Measurements from ENCODE around the gene CPA5.

Gene CPA5

DNA sequence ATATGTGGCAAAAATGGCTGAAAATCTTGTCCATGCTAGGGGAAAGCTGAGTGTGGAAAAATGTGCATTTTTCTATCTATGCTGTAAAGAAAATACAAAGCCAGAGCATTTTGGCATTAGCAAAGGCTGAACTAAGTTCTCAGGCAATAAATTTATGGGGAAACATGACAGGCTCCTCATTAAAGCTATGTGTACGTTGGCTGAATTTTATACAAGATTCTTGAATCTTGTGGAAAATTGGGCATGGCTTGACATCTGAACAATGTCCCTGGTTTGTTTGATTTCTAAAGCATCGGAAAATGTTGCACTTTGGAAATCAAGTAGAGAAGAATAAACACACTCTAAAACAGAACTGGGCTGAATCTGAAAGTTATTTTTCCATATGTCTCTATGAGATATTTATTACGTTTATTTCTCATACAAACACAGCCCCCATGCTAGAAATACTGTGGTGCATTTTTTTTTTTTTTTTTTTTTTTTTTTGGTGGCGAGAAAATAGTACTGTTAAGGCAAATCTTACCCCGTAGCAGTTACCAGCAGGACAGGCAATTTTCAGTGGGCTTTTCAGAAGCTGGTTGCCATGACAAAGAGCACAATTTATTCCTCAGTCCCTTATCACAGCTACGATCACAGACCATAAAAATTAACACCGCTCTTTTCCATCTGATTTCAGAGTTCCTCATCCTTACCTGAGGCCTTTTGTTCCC lies 52.6 kb downstream of the CPA5 start:
- no peak for DNase-seq (ENCODE audit: low spot score)

DNA sequence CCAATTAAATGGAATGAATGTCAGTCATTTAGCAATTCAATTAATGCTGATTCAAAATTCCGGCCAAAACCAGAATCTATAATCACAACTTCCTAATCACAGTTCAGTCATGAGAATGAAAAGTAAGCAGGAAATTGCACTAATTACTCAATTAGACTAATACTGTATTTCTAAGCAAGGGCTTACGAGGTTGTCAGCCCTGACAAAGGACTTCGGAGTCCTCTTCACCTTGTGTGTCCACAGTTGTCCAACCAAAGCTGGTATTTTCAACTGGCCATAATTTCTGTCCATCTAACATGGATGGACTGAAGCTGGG lies 53.1 kb downstream of the CPA5 start:
- DNase-seq (ENCODE audit: low spot score) = no peak

DNA sequence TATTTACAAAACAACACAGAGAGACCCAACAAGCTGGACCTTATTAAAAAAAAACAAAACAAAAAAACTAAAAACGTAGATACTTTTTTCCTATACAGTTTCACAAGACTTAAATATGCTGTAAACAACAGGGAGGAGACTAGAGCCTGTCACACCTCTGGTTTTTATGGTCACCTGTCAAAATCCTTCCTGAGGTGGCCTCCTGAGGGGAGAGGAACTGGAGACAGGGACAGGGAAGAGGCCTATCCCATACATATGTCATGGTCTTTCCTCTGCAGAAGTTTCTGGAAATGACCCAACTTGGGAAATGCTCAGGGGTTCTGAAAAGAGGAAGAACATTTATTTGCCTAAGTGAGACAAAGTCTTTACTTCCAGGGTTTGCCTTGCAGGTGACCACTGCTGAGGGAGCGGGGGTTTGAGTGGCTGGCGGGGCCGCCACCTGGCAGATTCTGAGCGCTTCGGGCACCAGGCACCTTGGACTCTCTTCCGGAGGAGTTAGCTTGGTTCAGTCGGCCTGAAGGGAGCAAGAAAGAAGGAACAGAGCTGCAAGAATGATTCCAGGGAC lies 54.0 kb downstream of the CPA5 start:
- DNase-seq (ENCODE audit: low spot score) = no peak

DNA sequence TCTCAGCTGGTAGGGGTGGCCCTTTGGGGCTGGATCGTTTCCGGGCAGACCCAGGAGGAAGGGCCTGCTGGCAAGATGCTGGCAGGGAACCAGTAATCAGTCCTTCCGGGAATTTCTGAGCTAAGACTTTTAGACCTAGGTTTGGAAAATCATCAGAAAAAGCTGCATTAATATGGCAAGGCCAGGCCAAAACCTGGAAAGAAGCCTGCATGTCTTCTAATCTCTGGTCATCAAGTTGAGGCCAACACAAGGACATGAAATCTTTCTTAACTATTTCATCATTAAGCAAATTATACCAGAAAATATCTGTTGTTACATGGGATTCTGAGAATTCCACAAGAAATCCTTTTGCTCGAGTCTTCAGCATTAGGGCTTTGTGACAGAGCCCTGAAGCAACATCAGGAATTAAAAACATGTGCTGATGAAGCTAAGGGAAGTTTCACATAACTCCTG lies 55.5 kb downstream of the CPA5 start:
- no peak for DNase-seq (ENCODE audit: low spot score)

DNA sequence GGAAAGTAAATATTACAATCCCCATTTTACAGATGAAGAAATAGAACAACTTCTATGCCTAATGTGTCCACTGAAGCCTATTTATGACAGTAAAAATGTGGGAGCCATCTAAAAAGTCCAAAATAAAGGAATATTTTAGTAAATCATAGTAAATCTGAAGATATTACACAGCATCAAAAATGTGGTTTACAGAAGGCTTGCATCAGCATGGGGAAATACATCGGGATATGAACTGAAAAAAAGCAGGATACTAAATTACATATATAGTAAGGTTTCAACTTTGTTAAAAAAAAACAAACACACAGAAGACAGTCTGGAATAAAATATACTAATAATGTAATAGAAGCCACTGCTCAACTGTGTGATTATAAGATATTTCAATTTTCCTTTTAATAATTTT lies 56.5 kb downstream of the CPA5 start:
- DNase-seq (ENCODE audit: low spot score) = no peak

DNA sequence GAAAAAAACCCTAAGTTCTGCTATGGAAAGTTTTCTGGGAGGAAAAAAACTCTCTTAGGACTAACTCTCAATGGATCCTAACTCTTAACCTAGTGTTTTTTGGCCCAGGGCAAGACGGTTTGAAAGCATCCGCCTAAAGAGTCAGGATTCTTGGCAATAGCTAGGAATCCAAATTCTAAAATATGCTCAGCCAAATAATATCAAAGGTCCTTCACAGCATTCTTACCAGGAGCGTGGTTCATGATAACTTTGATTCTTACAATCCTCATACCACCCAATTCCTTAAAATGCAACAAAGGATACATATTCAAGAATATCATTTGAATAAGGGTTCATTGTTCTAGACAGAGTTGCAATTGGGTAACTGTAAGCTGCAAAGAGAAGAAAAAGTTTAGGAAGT lies 57.0 kb downstream of the CPA5 start:
- no peak for DNase-seq (ENCODE audit: low spot score)

DNA sequence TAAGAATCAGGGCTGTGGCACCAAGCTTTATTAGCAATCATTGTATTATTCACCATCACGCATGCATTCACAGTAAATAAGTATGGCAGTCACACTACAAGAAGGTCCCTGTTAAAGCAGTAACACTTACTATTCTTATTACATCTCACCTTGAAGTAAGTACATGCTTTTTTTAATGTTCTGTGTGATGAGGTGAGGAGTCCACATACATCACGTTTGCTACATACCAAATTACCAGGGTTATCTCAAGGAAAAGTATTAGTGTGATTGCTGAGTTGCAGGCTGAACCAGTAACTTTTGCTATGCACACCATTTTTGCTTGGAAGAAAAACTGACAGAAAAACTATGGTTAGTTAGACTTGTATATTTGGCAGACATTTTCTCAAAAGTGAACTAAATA lies 60.4 kb downstream of the CPA5 start:
- DNase-seq (ENCODE audit: low spot score) = no peak

DNA sequence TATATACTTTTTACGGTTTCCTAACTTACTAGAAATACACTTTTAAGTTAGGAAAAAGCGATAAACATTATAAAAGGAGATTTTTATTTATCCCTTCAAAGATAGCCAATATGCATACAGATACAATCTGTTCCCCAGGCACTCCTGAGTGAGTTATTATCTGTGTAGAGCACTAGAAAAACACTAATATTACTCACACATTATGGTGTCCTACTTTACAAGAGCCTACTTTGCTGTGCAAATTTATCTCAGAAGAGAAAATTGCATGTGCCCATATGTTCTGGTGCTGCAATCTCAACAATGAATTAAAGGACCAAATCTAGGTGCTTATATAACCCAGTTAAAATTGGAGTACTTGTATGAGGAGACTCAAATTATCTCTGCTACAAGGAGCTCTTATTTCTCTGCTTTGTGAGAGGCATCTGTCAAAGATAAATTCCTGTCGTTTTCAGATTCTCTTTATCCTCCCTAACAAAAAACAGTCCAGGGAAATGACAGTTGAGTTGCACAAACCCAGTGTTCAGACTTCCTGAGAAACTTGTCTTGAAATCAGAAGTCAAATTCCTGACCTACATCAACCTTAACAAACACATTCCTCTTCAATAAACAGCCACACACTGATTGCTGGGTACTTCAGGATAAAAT lies 64.6 kb downstream of the CPA5 start:
- DNase-seq (ENCODE audit: low spot score) = no peak

DNA sequence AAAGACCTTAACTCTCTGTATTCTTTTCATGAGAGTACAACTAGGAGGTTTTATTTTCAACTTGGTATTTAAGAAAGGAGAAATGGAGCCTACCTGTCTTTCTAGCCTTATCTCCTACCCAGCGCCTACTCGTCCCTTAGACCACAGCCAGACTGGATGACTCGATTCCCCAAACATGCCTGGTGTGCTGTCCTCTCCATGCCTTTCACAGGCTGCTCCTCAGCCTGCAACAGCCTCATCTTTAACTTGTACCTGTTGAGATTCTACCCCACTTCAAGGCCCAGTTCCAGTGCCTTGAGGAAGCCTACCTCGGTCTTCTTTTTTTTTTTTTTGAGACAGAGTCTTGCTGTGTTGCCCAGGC lies 65.1 kb downstream of the CPA5 start:
- DNase-seq (ENCODE audit: low spot score) = no peak

DNA sequence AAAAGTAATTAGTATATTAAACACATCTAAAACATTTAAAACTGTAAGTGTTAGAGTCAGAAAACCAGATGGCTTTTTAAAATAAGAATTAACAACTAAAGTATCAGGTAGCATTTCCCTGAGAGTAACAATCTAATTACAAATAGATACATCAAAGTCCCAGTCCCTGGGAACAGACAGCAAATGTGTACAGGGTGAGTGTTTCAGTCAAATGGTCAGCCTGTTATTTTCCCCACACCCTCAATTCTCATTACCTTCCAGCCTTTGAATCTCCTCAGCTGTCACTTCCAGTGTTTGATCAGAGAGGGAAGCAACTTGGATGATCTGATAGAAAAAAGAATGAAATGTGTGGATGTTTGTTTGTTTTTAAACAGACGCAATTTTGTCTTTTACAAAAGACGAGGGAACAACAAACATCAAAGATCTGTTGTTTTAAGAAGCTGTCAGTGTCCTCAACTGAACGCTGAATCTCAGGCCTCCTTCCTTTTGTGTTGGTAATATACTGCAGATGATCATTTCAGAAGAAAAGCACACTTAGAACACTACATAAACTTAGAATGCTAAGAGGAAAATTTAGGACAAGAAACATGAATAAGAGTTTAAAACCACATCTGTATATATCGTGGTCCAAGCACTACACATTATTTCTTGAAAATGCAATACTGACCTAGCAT lies 66.4 kb downstream of the CPA5 start:
- DNase-seq (ENCODE audit: low spot score) = no peak

DNA sequence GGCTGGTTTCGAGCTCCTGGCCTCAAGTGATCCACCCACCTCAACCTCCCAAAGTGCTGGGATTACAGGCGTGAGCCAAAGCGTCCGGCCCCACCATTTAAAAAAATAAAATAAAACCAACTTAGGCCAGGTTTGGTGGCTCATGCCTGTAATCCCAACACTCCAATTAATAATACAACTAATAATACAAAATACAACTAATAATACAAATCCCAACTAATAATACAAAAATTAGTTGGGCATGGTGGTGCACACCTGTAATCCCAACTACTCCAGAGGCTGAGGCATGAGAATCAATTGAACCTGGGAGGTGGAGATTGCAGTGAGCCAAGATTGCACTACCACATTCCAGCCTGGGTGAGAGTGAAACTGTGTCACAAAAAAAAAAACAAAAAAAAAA lies 68.6 kb downstream of the CPA5 start:
- DNase-seq (ENCODE audit: low spot score) = no peak

DNA sequence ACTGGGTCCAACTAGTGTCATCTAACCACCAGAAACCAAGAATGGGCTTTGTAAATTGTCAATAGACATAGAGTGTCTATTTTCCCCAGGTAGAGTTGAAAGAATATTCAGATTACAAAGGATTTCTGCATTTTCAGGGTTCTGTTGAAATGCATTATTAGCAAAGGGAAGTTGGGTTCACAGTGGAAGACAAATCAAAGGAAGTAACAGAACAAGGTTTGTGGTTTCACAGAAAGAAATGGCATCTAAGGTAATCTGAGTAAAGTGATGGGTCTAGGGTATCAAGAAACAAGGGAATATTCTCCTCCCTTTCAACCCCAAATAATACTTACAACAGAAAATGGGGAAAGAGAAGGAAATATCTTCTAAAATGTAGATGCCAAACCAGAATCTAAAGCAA lies 70.4 kb downstream of the CPA5 start:
- no peak for DNase-seq (ENCODE audit: low spot score)

DNA sequence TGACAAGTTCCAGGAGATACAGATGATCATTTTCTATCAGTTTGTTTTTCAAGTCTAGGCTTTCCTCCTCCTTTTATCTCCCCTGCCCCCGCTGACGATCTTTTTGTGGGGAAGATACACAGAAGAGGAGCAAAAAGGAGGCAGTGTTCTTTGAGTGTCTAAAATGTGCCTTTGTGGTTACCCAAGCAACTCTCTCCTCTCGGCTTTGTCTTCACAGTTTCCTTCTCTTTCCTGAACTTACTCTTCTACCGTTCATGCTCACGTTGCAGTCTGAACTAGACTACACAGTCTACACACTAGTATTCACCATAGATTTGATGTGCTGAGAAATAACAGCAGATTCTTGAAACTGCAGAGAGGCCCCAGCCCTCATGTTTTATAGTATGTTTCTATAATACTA lies 72.6 kb downstream of the CPA5 start:
- DNase-seq (ENCODE audit: low spot score) = no peak

DNA sequence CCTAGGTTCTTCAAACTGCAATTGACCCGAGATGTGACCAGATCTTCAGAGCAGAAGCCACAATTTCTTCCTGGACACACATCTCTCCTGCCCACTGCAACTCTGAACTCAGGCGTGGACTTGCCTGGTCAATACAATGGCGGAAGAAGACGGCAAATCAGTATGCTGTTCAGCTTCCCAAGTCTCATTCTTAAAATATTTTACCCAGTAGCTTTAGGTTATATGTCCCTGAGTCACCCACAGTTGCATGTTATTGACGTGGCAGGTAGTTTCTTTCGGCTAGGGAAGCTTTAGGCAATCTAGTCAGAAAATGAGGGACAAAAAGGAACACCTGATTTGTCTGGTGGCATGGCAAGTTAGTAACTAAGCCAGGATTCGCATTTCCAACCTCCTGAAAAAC lies 73.7 kb downstream of the CPA5 start:
- no peak for DNase-seq (ENCODE audit: low spot score)

Data from germinal center (tissue), 1 donor.